Thymus (tissue), 11 donors: ENCODE data around the gene CPEB1. TPM values are rescaled to one million over a fixed set of nuclear protein-coding genes. Genes with fewer than 3 reads are reported as not detected.
"Not testable (repeated sequence)": the region's sequence is repeated elsewhere in the genome, so short reads cannot be mapped to it uniquely, and the experiment has no call there.

Experiments
- DNase-seq, 9 donors: peaks; one replicate each; pipeline ENCODE4 v3.0.0-alpha.2; 2013; ENCODE audit warnings: low spot score in 9 of 9, low read depth in 6 of 9, missing footprints in 1 of 9
- H3K27ac ChIP-seq, 2 donors: one replicate each; pipeline ENCODE4 v1.5.1; 2013; ENCODE audit warnings: control low read depth in 1 of 2, low read depth in 1 of 2, low read length in 1 of 2, mild to moderate bottlenecking in 1 of 2, moderate library complexity in 1 of 2
- H3K27me3 ChIP-seq, 2 donors: one replicate each; pipeline ENCODE4 v1.5.1; 2013; ENCODE audit warnings: low read length in 1 of 2; ENCODE audit not compliant: control insufficient read depth in 2 of 2, insufficient read depth in 1 of 2
- H3K36me3 ChIP-seq, 2 donors: one replicate each; pipeline ENCODE4 v1.5.1; 2013; ENCODE audit warnings: low read length in 1 of 2, mild to moderate bottlenecking in 1 of 2, moderate library complexity in 1 of 2; ENCODE audit not compliant: control insufficient read depth in 2 of 2, insufficient read depth in 2 of 2
- H3K4me1 ChIP-seq, 2 donors: one replicate each; pipeline ENCODE4 v1.5.1; 2013; ENCODE audit warnings: low read length in 2 of 2; ENCODE audit not compliant: control insufficient read depth in 2 of 2, insufficient read depth in 2 of 2
- H3K4me3 ChIP-seq, 2 donors: one replicate each; pipeline ENCODE4 v1.5.1; 2013; ENCODE audit warnings: low read length in 2 of 2, control low read depth in 1 of 2, mild to moderate bottlenecking in 1 of 2
- H3K9me3 ChIP-seq, 2 donors: one replicate each; pipeline ENCODE4 v1.5.1; 2013; ENCODE audit warnings: low read length in 1 of 2, mild to moderate bottlenecking in 1 of 2; ENCODE audit not compliant: control insufficient read depth in 2 of 2, insufficient read depth in 1 of 2
- WGBS: extraction: QIAGEN DNeasy Blood & Tissue Kit; methylation state at CpG from one replicate; pipeline ENCODE4 v1.1.7; 2013; 5-methylcytosine and 5-hydroxymethylcytosine counted together
- polyA plus RNA-seq: library from polyadenylated mRNA; stranded (reverse); fragments of 200-250 nt; gene quantifications from one replicate; pipeline ENCODE4 v1.2.3, GENCODE V29; 2013
- total RNA-seq: library from RNA; stranded (reverse); fragments of 120-200 nt; gene quantifications from one replicate; pipeline ENCODE4 v1.2.4, GENCODE V29; 2013
- donor health status: healthy.

Gene CPEB1
- total and polyA plus RNA-seq, 2 donors: 0.09 to 0.64 TPM

- 31% methylated on average over 28 of the region's 28 CpGs for WGBS
- Histone ChIP-seq H3K27ac (peak overlapping the region; percentile 5 to 87), H3K9me3 (no peaks in the 10 kb centered on the region), H3K27me3 (no peaks in the 10 kb centered on the region), H3K4me3 (peak overlapping the region; percentile 86 to 93), H3K36me3 (peaks cover 32 to 44% of the 10 kb centered on the region in 2 donors), H3K4me1 (peaks cover 13 to 28% of the 10 kb centered on the region in 2 donors)
- no peak for DNase-seq
Measured at GRCh38 chr15:82538961-82539690, 108.0 kb downstream of the CPEB1 start.

DNA sequence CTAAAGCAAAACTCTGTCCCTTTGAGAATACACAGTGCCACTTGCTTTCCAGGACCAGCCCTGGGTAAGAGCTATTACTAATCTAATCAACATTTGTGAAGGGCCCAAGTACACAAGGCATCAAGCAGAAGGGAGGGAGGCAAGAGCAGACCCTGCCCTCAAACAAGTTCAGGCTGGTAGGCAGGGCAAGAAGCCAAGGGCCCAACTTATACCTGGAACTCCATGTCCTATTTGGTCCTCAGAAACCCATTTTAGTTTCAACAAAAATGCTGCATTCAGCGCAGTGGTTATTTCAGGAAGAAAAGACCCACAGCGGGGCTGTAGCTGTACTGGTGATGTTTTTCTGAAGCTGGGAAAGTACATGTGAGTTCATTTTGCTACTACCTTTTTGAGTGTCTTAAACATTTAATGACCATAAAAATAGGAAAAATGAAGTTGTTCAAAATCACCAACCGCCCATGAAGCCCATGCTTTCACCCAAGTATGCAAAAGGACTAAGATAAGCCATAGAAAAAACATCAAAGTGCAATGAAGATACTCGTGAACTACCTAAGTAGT, 109.7 kb downstream of the CPEB1 start:
- H3K4me3 ChIP-seq: no peak overlapping the region
- no peaks in the 10 kb centered on the region for H3K9me3 ChIP-seq
- H3K27me3 ChIP-seq: no peaks in the 10 kb centered on the region
- no peak overlapping the region for H3K27ac ChIP-seq
- WGBS: 90% methylated on average over 4 of the region's 4 CpGs
- no peak for DNase-seq
- H3K4me1 ChIP-seq: peaks cover 13 to 22% of the 10 kb centered on the region in 2 donors
- H3K36me3 ChIP-seq: peaks cover 40 to 48% of the 10 kb centered on the region in 2 donors

DNA sequence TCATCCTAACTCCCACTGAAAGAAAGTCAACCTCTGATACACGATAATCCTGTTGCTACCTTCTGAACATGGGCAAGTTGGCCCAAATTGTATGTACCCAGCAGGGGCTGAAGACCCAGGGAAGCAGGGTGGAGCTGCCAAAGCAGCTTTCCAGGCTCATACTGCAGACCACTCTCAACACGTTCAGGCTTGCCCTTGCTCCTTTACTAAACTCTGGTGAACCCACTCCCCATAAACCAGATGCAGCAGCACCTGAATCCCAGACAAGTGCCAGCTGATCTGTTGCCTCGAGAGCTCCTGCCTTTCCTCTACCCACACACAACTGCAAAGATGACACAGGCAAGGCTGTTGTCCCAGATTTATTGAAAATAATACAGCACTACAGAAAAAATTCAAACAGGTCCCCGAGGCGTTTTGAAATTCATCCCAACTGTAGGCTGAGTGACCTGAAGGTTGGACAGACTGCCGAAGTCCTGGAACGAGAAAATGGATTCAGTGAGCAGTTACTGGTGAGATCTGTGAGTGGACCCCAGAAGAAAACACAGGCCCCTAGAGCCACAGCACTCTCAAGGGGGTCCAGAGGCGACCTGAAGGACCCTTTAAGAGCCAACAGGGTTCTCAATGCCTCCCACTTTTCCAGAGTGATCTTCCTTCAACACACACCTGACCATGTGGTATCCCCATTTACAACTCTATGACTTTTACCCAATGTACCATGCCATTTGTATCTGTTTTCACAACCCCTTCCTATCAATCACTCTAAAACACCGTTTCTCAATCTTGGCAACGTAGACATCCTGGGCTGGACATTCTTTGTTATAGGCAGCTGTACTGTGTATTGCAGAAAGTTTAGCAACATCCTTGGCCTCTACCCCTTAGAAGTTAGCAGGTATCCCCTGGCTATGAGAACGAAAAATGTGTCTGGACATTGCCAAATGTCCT, 110.5 kb downstream of the CPEB1 start:
- 93% methylated on average over 11 of the region's 11 CpGs for WGBS
- Histone ChIP-seq H3K27ac (no peak overlapping the region), H3K4me3 (no peak overlapping the region), H3K9me3 (no peaks in the 10 kb centered on the region), H3K27me3 (no peaks in the 10 kb centered on the region), H3K4me1 (peaks cover 13 to 22% of the 10 kb centered on the region in 2 donors), H3K36me3 (peaks cover 42 to 48% of the 10 kb centered on the region in 2 donors)
- DNase-seq: no peak

GRCh38 chr15:82535566-82536408, 111.4 kb downstream of the CPEB1 start:
- DNase-seq: no peak
- H3K27ac ChIP-seq: no peak overlapping the region
- H3K27me3 ChIP-seq: no peaks in the 10 kb centered on the region
- 95% methylated on average over 9 of the region's 9 CpGs for WGBS
- H3K4me1 ChIP-seq: peaks cover 8 to 16% of the 10 kb centered on the region in 2 donors
- peaks cover 42 to 48% of the 10 kb centered on the region in 2 donors for H3K36me3 ChIP-seq
- no peak overlapping the region for H3K4me3 ChIP-seq
- H3K9me3 ChIP-seq: no peaks in the 10 kb centered on the region

- H3K9me3 ChIP-seq, DNase-seq, H3K4me3 ChIP-seq, H3K27me3 ChIP-seq, H3K27ac ChIP-seq: not testable (repeated sequence)
- Histone ChIP-seq H3K4me1 (peaks cover 8 to 19% of the 10 kb centered on the region in 2 donors), H3K36me3 (peaks cover 42 to 48% of the 10 kb centered on the region in 2 donors)
- whole genome bisulfite sequencing: 96% methylated on average over 5 of the region's 5 CpGs
Measured at GRCh38 chr15:82535151-82535550, 112.0 kb downstream of the CPEB1 start.

- not testable (repeated sequence) for H3K9me3 ChIP-seq, DNase-seq, H3K27ac ChIP-seq, H3K27me3 ChIP-seq, H3K4me3 ChIP-seq
- 100% methylated on average over 3 of the region's 3 CpGs for WGBS
- Histone ChIP-seq H3K4me1 (peaks cover 7 to 17% of the 10 kb centered on the region in 2 donors), H3K36me3 (peaks cover 42 to 48% of the 10 kb centered on the region in 2 donors)
Measured at GRCh38 chr15:82534457-82534861, 112.7 kb downstream of the CPEB1 start.

DNA sequence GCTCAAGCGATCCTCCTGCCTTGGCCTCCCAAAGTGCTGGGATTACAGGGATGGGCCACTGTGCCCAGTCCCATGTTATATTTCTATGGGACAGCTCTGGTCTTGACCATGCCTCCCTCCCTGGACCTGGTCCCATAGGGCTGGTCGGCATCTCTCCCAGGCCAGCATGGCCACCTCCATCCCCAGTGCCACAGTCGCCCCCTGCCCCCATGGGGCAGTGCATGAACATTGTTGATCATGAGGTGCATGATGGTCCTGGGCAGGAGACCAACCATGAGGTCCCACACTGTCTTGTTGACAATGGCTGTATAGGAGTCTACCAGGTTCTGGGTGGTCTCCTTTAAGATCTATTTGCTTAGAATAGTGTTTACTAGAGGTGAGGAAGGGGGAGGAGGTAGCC, 113.4 kb downstream of the CPEB1 start:
- no peaks in the 10 kb centered on the region for H3K9me3 ChIP-seq
- peaks cover 1 to 11% of the 10 kb centered on the region in 2 donors for H3K4me1 ChIP-seq
- H3K27ac ChIP-seq: no peak overlapping the region
- no peaks in the 10 kb centered on the region for H3K27me3 ChIP-seq
- WGBS: 99% methylated on average over 3 of the region's 3 CpGs
- peaks cover 41 to 46% of the 10 kb centered on the region in 2 donors for H3K36me3 ChIP-seq
- H3K4me3 ChIP-seq: no peak overlapping the region
- no peak for DNase-seq

DNA sequence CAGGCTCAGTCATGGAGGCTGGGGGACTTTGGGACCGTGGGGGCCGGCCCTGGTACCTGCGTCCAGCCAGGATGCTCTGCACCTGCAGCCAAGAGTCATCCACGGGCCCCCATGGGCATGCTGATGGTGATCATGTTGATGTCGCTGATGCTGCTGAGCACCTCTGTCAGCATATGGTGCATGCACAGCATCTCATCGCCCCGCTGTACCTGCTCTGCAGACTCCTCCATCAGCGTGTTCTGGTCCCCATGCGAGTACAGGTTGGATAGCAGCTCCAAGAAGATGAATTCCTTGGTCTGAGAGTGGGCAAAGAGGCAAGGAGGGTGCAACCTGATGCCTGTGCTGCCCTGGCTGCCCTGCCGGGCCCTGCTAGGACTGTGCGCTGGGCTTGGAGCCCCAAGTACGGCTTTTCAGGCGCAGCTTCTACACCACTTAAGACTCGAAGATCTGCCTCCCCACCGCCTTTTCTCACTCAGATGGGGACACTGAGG, 114.1 kb downstream of the CPEB1 start:
- 98% methylated on average over 15 of the region's 15 CpGs for WGBS

More for the DNA sequence above, 114.1 kb downstream of the CPEB1 start:
- Histone ChIP-seq H3K36me3 (peaks cover 35 to 39% of the 10 kb centered on the region in 2 donors), H3K27me3 (no peaks in the 10 kb centered on the region), H3K27ac (no peak overlapping the region), H3K4me1 (peaks cover 0 to 5% of the 10 kb centered on the region in 2 donors), H3K9me3 (no peaks in the 10 kb centered on the region), H3K4me3 (no peak overlapping the region)
- DNase-seq: no peak
